ENCODE measurements around the gene PLA2G7.

PLA2G7 gene

DNA sequence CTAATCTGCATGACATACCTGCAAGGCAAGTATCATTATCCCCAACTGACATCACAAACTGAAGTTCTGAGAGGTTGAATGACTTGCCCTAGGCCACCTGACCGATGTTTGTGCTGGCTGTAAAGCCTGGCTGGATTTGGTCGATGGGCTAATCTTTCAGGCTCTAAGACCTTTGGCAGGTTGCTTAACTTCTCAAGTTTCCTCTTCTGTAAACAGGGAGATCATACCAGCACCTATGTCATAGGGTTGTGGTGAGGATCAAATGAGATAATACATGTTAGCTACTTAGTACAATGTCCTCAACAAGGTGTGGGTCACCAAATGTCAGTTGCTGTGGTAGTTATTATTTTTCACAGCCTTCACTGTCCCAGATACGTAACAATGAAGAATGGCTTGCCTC, 25.8 kb upstream of the PLA2G7 start (continued):
- TF ChIP-seq ZSCAN23 (tag by site-specific recombination; IDR thresholded peaks at IDR 0.05) (peak; percentile 53; the same call in 1 of the 2 replicates), SP3 (tag by site-specific recombination; IDR thresholded peaks at IDR 0.05) (0 out of 2 replicates have a peak, but pooled peaks have one; percentile 23), ZNF843 (tag by site-specific recombination; IDR thresholded peaks at IDR 0.05) (peak; percentile 84), ZBTB17 (tag by site-specific recombination; IDR thresholded peaks at IDR 0.05) (0 out of 2 replicates have a peak, but pooled peaks have one; percentile 41), ZNF394 (tag by site-specific recombination; IDR thresholded peaks at IDR 0.05; ENCODE audit: borderline replicate concordance) (peak; percentile 26; the same call in 1 of the 2 replicates), FEZF1 (tag by site-specific recombination; IDR thresholded peaks at IDR 0.05) (peak; percentile 49; the same call in 1 of the 2 replicates), OSR2 (tag by site-specific recombination; IDR thresholded peaks at IDR 0.05) (peak; percentile 44; the same call in 1 of the 2 replicates), ZNF777 (tag by site-specific recombination; IDR thresholded peaks at IDR 0.05; ENCODE audit: borderline replicate concordance) (no peak)
- TF ChIP-seq, protein P1, sequence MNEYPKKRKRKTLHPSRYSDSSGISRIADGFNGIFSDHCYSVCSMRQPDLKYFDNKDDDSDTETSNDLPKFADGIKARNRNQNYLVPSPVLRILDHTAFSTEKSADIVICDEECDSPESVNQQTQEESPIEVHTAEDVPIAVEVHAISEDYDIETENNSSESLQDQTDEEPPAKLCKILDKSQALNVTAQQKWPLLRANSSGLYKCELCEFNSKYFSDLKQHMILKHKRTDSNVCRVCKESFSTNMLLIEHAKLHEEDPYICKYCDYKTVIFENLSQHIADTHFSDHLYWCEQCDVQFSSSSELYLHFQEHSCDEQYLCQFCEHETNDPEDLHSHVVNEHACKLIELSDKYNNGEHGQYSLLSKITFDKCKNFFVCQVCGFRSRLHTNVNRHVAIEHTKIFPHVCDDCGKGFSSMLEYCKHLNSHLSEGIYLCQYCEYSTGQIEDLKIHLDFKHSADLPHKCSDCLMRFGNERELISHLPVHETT (tag by site-specific recombination; IDR thresholded peaks at IDR 0.05), result peak; percentile 68
- TF ChIP-seq, protein P2, sequence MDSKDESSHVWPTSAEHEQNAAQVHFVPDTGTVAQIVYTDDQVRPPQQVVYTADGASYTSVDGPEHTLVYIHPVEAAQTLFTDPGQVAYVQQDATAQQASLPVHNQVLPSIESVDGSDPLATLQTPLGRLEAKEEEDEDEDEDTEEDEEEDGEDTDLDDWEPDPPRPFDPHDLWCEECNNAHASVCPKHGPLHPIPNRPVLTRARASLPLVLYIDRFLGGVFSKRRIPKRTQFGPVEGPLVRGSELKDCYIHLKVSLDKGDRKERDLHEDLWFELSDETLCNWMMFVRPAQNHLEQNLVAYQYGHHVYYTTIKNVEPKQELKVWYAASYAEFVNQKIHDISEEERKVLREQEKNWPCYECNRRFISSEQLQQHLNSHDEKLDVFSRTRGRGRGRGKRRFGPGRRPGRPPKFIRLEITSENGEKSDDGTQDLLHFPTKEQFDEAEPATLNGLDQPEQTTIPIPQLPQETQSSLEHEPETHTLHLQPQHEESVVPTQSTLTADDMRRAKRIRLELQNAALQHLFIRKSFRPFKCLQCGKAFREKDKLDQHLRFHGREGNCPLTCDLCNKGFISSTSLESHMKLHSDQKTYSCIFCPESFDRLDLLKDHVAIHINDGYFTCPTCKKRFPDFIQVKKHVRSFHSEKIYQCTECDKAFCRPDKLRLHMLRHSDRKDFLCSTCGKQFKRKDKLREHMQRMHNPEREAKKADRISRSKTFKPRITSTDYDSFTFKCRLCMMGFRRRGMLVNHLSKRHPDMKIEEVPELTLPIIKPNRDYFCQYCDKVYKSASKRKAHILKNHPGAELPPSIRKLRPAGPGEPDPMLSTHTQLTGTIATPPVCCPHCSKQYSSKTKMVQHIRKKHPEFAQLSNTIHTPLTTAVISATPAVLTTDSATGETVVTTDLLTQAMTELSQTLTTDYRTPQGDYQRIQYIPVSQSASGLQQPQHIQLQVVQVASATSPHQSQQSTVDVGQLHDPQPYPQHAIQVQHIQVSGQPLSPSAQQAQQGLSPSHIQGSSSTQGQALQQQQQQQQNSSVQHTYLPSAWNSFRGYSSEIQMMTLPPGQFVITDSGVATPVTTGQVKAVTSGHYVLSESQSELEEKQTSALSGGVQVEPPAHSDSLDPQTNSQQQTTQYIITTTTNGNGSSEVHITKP (tag by site-specific recombination; IDR thresholded peaks at IDR 0.05), result peak; percentile 62

DNA sequence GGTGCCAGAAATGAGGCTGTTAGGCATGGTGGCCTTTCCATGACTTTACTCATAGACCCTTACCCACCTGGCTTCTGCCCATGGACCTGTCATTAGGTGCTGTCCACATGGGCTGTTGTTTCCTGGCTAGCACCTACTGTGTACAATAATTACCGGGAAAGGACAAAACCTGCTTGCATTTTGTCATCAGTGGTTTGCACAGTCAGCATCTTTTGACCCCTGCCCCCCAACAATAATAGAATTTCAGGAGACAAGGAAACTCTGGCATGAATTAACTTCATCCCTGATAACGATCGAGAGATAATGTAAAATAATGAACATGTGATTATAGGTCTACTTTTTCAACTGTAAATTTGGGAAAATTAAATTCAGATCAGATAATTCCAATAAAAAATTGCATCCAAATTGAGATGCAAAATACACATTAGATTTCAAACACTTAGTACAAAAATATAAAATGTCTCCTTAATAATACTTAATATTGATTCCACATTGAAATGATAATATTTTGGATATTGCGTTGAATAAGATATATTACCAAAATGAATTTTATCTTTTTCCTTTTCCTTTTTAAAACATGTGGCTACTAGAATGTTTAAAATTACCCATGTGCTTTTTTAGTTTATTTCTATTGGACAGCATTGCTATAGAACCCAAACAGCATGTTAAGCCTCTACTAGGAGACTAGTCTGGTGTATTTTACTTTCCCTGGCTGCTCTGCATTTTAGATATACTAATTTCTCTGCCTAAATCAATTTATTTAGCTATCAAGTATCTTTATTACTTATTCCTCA, 24.0 kb upstream of the PLA2G7 start:
- H3K9me3 ChIP-seq (ENCODE audit: control insufficient read depth, insufficient read depth, low read depth, low read length), result no peaks in the 10 kb centered on the region
- no peaks in the 10 kb centered on the region for H3K36me3 ChIP-seq (ENCODE audit: control insufficient read depth in 2 of 2, insufficient read depth in 1 of 2, low read length in 2 of 2)
- POLR2A ChIA-PET, result interaction anchor here (0.5 kb wide), 1 partner anchor 199 kb away, joined by 3 read pairs; no protein-coding TSS in a partner anchor
- CTCF ChIA-PET, result no interaction called here
- no peak overlapping the region for H3K4me3 ChIP-seq (ENCODE audit: low read depth, low read length)
- TF ChIP-seq ZNF837 (tag by site-specific recombination; IDR thresholded peaks at IDR 0.05), result no peak
- no peak overlapping the region for H3K27ac ChIP-seq (ENCODE audit: extremely low read depth, low read depth, low read length)
- peaks cover 17% of the 10 kb centered on the region for H3K4me1 ChIP-seq (ENCODE audit: control insufficient read depth, insufficient read depth, low read length)

DNA sequence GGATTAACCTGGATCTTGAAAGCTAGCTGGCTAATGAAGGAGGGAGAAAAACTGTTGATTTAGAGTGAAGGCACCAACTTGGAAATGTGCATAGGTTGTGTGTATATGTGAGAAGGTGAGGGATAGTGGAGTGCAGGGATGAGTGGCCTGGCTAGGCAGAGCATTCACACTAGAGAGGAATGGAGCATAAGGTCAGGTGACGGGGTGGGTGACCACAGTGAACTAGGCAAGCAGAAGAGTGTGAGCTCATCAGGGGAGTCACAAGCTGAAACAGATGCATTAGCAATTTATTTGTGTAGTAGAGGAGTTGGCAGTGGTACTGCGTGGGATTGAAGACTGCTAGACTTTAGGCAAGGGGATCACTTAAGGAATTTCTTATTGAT, 22.0 kb upstream of the PLA2G7 start:
- H3K27ac ChIP-seq (ENCODE audit: extremely low read depth, low read depth, low read length), result no peak overlapping the region
- H3K4me3 ChIP-seq (ENCODE audit: low read depth, low read length), result no peak overlapping the region
- CTCF ChIA-PET, result interaction anchor here (0.8 kb wide), 1 partner anchor 52 kb away, joined by 3 read pairs; no protein-coding TSS in a partner anchor
- H3K4me1 ChIP-seq (ENCODE audit: control insufficient read depth, insufficient read depth, low read length), result peaks cover 17% of the 10 kb centered on the region
- no peaks in the 10 kb centered on the region for H3K36me3 ChIP-seq (ENCODE audit: control insufficient read depth in 2 of 2, insufficient read depth in 1 of 2, low read length in 2 of 2)
- no peaks in the 10 kb centered on the region for H3K9me3 ChIP-seq (ENCODE audit: control insufficient read depth, insufficient read depth, low read depth, low read length)
- POLR2A ChIA-PET, result no interaction called here
- TF ChIP-seq ZFP3 (tag by site-specific recombination; IDR thresholded peaks at IDR 0.05; ENCODE audit: low read depth) (no peak), ZFP41 (tag by site-specific recombination; IDR thresholded peaks at IDR 0.05; ENCODE audit: borderline replicate concordance) (no peak), SP2 (tag by site-specific recombination; IDR thresholded peaks at IDR 0.05) (no peak), ZNF660 (tag by site-specific recombination; IDR thresholded peaks at IDR 0.05) (no peak), MZF1 (tag by site-specific recombination; IDR thresholded peaks at IDR 0.05; ENCODE audit: borderline replicate concordance) (peak; percentile 62; the same call in 1 of the 2 replicates), ZNF548 (tag by site-specific recombination; IDR thresholded peaks at IDR 0.05) (no peak), GLIS1 (tag by site-specific recombination; IDR thresholded peaks at IDR 0.05) (no peak), ZNF335 (tag by site-specific recombination; conservative IDR thresholded peaks at IDR 0.05) (0 out of 2 replicates have a peak, but pooled peaks have one; percentile 25), ZFP37 (tag by site-specific recombination; IDR thresholded peaks at IDR 0.05) (peak; percentile 69; the same call in 1 of the 2 replicates)
- TF ChIP-seq, protein P1 (tag by site-specific recombination; IDR thresholded peaks at IDR 0.05), result peak; percentile 36; the same call in 1 of the 2 replicates
- TF ChIP-seq, protein P3, sequence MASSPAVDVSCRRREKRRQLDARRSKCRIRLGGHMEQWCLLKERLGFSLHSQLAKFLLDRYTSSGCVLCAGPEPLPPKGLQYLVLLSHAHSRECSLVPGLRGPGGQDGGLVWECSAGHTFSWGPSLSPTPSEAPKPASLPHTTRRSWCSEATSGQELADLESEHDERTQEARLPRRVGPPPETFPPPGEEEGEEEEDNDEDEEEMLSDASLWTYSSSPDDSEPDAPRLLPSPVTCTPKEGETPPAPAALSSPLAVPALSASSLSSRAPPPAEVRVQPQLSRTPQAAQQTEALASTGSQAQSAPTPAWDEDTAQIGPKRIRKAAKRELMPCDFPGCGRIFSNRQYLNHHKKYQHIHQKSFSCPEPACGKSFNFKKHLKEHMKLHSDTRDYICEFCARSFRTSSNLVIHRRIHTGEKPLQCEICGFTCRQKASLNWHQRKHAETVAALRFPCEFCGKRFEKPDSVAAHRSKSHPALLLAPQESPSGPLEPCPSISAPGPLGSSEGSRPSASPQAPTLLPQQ (tag by site-specific recombination; IDR thresholded peaks at IDR 0.05), result peak; percentile 39; the same call in 1 of the 2 replicates
